A549 (cell line): ENCODE data around the gene FAM20B. TPM values are rescaled to one million over a fixed set of nuclear protein-coding genes. Genes with fewer than 3 reads are reported as not detected.
A peak's percentile ranks its signal among the peaks of the same experiment; 100 is the strongest.

Source experiments
- ATAC-seq, 2 experiments: fragments of 200-7000 bp in 1 of 2; fragments of >200 bp in 1 of 2; cut with Nextera tagmentation in 1 of 2; cut with Tn5 transposase in 1 of 2; 3 replicates each; pipeline versions ENCODE4 v1.8.0 to v1.9.1; 2018 to 2020; ENCODE audit warnings: mild to moderate bottlenecking in 1 of 2, moderate library complexity in 1 of 2
- CTCF ChIA-PET: fragments of 300-600 bp; sonication (Branson Sonifier 250); formaldehyde crosslinking; extraction: SDS; loops from one replicate; lab custom pipeline; 2021; ENCODE audit warnings: antibody characterized with exemption, inconsistent platforms; lab: Yijun Ruan, JAX
- POLR2A ChIA-PET: fragments of 350-600 bp; formaldehyde crosslinking; extraction: SDS; loops from one replicate; lab custom pipeline; 2021; ENCODE audit warnings: antibody characterized with exemption, inconsistent platforms; lab: Yijun Ruan, JAX
- DNase-seq, 2 experiments: peaks; one replicate each; pipeline versions ENCODE4 v3.0.0 to v3.0.0-alpha.2; 2011 to 2016; ENCODE audit warnings: low read depth in 1 of 2, low spot score in 1 of 2
- FAIRE-seq: peaks from 2 replicates; lab custom pipeline; 2011; peaks lifted over from hg19 to GRCh38; lab: Jason Lieb, UNC
- H3K27ac ChIP-seq, 2 experiments: fragments of >200 bp; sonication (Bioruptor Twin); formaldehyde crosslinking; 3 replicates each; pipeline ENCODE4 v1.5.1; 2016 to 2017
- H3K4me1 ChIP-seq: fragments of >200 bp; sonication (Bioruptor Twin); formaldehyde crosslinking; 3 replicates; pipeline ENCODE4 v1.6.1; 2016
- H3K4me2 ChIP-seq: fragments of >200 bp; sonication (Bioruptor Twin); formaldehyde crosslinking; 3 replicates; pipeline ENCODE4 v1.6.1; 2016
- H3K4me3 ChIP-seq: fragments of >200 bp; sonication (Bioruptor Twin); formaldehyde crosslinking; 3 replicates; pipeline ENCODE4 v1.5.1; 2016
- H3K9me3 ChIP-seq: fragments of >200 bp; sonication (Bioruptor Twin); formaldehyde crosslinking; 3 replicates; pipeline ENCODE4 v1.6.1; 2016
- ATOH8 ChIP-seq: fragments of 250-450 bp; sonication (Bioruptor Pico); IDR thresholded peaks from 2 replicates; pipeline ENCODE4 v1.5.0; 2020; ENCODE audit warnings: low read depth, mild to moderate bottlenecking, moderate library complexity
- CHD2 ChIP-seq: fragments of 150-350 bp; IDR thresholded peaks from 2 replicates; pipeline ENCODE4 v1.6.1; 2014; ENCODE audit warnings: low read length; ENCODE audit not compliant: partially characterized antibody
- CTCF ChIP-seq: fragments of >200 bp; sonication (Bioruptor Twin); formaldehyde crosslinking; IDR thresholded peaks from 3 replicates; pipeline ENCODE4 v1.5.1; 2016
- E2F6 ChIP-seq: IDR thresholded peaks from 2 replicates; pipeline ENCODE4 v1.6.1; 2012; ENCODE audit warnings: low read depth, borderline replicate concordance
- EHMT2 ChIP-seq: fragments of 200-600 bp; sonication (generic); IDR thresholded peaks from 2 replicates; pipeline ENCODE4 v1.6.1; 2016; ENCODE audit warnings: antibody characterized with exemption, low read depth, mild to moderate bottlenecking, moderate library complexity
- ELK1 ChIP-seq: fragments of 150-350 bp; IDR thresholded peaks from 2 replicates; pipeline ENCODE4 v1.6.1; 2014; ENCODE audit warnings: low read depth, mild to moderate bottlenecking, low read length
- HES2 ChIP-seq: fragments of >200 bp; sonication (Bioruptor Twin); formaldehyde crosslinking; IDR thresholded peaks from 2 replicates; pipeline ENCODE4 v1.6.1; 2016
- JUNB ChIP-seq: fragments of >200 bp; sonication (Bioruptor Twin); formaldehyde crosslinking; IDR thresholded peaks from 2 replicates; pipeline ENCODE4 v1.6.1; 2016
- MAFK ChIP-seq: fragments of 450-650 bp; IDR thresholded peaks from 2 replicates; pipeline ENCODE4 v1.6.1; 2014; ENCODE audit not compliant: partially characterized antibody
- MAX ChIP-seq: IDR thresholded peaks from 2 replicates; pipeline ENCODE4 v1.6.1; 2012
- NFE2L2 ChIP-seq: fragments of 150-350 bp; conservative IDR thresholded peaks from 2 replicates; pipeline ENCODE4 v1.6.1; 2014; ENCODE audit warnings: low read length
- RFX5 ChIP-seq: fragments of 450-650 bp; IDR thresholded peaks from 2 replicates; pipeline ENCODE4 v1.7.1; 2014; ENCODE audit warnings: antibody characterized with exemption, mild to moderate bottlenecking, moderate library complexity
- TP53 ChIP-seq: fragments of 250-450 bp; sonication (Bioruptor Pico); IDR thresholded peaks from 2 replicates; pipeline ENCODE4 v1.5.0; 2021; ENCODE audit warnings: mild to moderate bottlenecking, moderate library complexity
- ZC3H11A ChIP-seq: fragments of 450-650 bp; IDR thresholded peaks from 2 replicates; pipeline ENCODE4 v1.6.1; 2014; ENCODE audit warnings: antibody characterized with exemption, mild to moderate bottlenecking
- WGBS: methylation state at CpG from one replicate; pipeline ENCODE4 v1.1.6; 2017; ENCODE audit errors: missing lambda C conversion rate; 5-methylcytosine and 5-hydroxymethylcytosine counted together
- polyA plus RNA-seq, 4 experiments: library from polyadenylated mRNA; depleted of rRNA in 3 of 4; stranded (reverse); fragments of >200 nt; fragmentation: RNase III in 1 of 4; extraction: RNeasy Plus Mini Kit Qiagen cat#74134 plus additional on column Dnase treatment in 1 of 4; gene quantifications; 2 replicates in 3 of 4; 3 replicates in 1 of 4; pipeline ENCODE4 v1.2.3, GENCODE V29; 2011 to 2017

The FAM20B gene
- polyA plus RNA-seq, 2 of the 4 experiments (the other 2 are of a cell fraction) = 24.2 to 35.3 TPM

GRCh38 chr1:179015396-179015795, 10.3 kb upstream of the FAM20B start:
- ChIA-PET POLR2A (no interaction called here), CTCF (interaction anchor here (0.6 to 5.6 kb wide), 2 partner anchors 10 to 321 kb away, joined by 3 to 99 read pairs; no protein-coding TSS in a partner anchor)
- Histone ChIP-seq H3K4me2 (no peak overlapping the region), H3K4me3 (no peak overlapping the region), H3K27ac (peak overlapping the region in 1 of 2 experiments; percentile 26; a peak in 1 of 6 replicates), H3K9me3 (no peaks in the 10 kb centered on the region), H3K4me1 (peaks cover 41% of the 10 kb centered on the region)
- FAIRE-seq (no peak), ATAC-seq (no peak), DNase-seq (no peak)
- TF ChIP-seq ELK1 (no peak), ATOH8 (CRISPR knock-in tag) (no peak), E2F6 (no peak), JUNB (no peak), NFE2L2 (no peak), MAFK (no peak), CTCF (no peak), RFX5 (no peak), HES2 (no peak), TP53 (CRISPR knock-in tag) (no peak), EHMT2 (no peak), CHD2 (no peak)
- WGBS = 76% methylated on average over 2 of the region's 2 CpGs

GRCh38 chr1:179016706-179017382, 8.8 kb upstream of the FAM20B start:
- Histone ChIP-seq H3K4me2 (peak overlapping the region; percentile 76), H3K4me1 (peaks cover 38% of the 10 kb centered on the region), H3K9me3 (no peaks in the 10 kb centered on the region)
- ATAC-seq (peak; percentile 91 to 95), DNase-seq (peak; percentile 85 to 92), FAIRE-seq (no peak)
- 23% methylated on average over 5 of the region's 5 CpGs for WGBS
- POLR2A ChIA-PET = interaction anchor here (0.5 kb wide), 1 partner anchor 204 kb away, joined by 3 read pairs; no protein-coding TSS in a partner anchor
- TF ChIP-seq ZC3H11A (no peak), MAX (peak; percentile 58)
- TF ChIP-seq, all 56 proteins: peak for 1
- CTCF ChIA-PET = interaction anchor here (1.0 to 5.6 kb wide), 4 partner anchors 12 to 717 kb away, joined by 3 to 99 read pairs (median 3); no protein-coding TSS in a partner anchor
- Histone ChIP-seq H3K27ac (peak overlapping the region; percentile 60 to 82), H3K4me3 (peak overlapping the region; percentile 19; the same call in 2 of the 3 replicates)
